HG03139 (cell line): ENCODE data around the gene FAM13A.

Source experiments
- ATAC-seq: cut with Tn5 transposase; IDR thresholded peaks from one replicate; pipeline ENCODE4 v1.9.1; 2021; ENCODE audit not compliant: unreplicated experiment

Gene FAM13A

GRCh38 chr4:88729146-88729760, 327.7 kb downstream of the FAM13A start:
- no peak for ATAC-seq

- no peak for ATAC-seq
These were observed 328.8 kb downstream of the FAM13A start for GRCh38 chr4:88728146-88728545.

- ATAC-seq: no peak
These were observed 331.0 kb downstream of the FAM13A start for GRCh38 chr4:88725986-88726385.

GRCh38 chr4:88725143-88725542, 331.8 kb downstream of the FAM13A start:
- no peak for ATAC-seq

- ATAC-seq: no peak
These were observed 332.6 kb downstream of the FAM13A start for GRCh38 chr4:88724406-88724805.

- no peak for ATAC-seq
These were observed 334.2 kb downstream of the FAM13A start for GRCh38 chr4:88722828-88723227.

GRCh38 chr4:88722276-88722780, 334.7 kb downstream of the FAM13A start:
- ATAC-seq: no peak

- no peak for ATAC-seq
These were observed 336.2 kb downstream of the FAM13A start for GRCh38 chr4:88720451-88721428.

GRCh38 chr4:88719381-88719780, 337.6 kb downstream of the FAM13A start:
- no peak for ATAC-seq

GRCh38 chr4:88718098-88718497, 338.9 kb downstream of the FAM13A start:
- ATAC-seq: no peak

- ATAC-seq: no peak
These were observed 343.2 kb downstream of the FAM13A start for GRCh38 chr4:88713782-88714181.

GRCh38 chr4:88709989-88710388, 347.0 kb downstream of the FAM13A start:
- no peak for ATAC-seq

GRCh38 chr4:88706574-88706973, 350.4 kb downstream of the FAM13A start:
- no peak for ATAC-seq

GRCh38 chr4:88705805-88706492, 351.0 kb downstream of the FAM13A start:
- ATAC-seq: no peak

- no peak for ATAC-seq
These were observed 351.8 kb downstream of the FAM13A start for GRCh38 chr4:88705223-88705622.

GRCh38 chr4:88702782-88703181, 354.2 kb downstream of the FAM13A start:
- no peak for ATAC-seq

GRCh38 chr4:88698519-88698918, 358.5 kb downstream of the FAM13A start:
- ATAC-seq: no peak

GRCh38 chr4:88697588-88698329, 359.2 kb downstream of the FAM13A start, which contains the start of gene NAP1L5:
TSS of gene NAP1L5 (minus strand) at chr4:88697829. CDS start at chr4:88697754, 75 bp downstream.
- ATAC-seq: peak; percentile 90

GRCh38 chr4:88697141-88697540, 359.8 kb downstream of the FAM13A start:
- ATAC-seq: no peak

GRCh38 chr4:88696630-88697029, 360.4 kb downstream of the FAM13A start:
- ATAC-seq: no peak

- no peak for ATAC-seq
These were observed 363.2 kb downstream of the FAM13A start for GRCh38 chr4:88693792-88694191.
